GM21737 (cell line): ENCODE data around the gene RIC8A.
"Not testable (repeated sequence)": the region's sequence is repeated elsewhere in the genome, so short reads cannot be mapped to it uniquely, and the experiment has no call there.

Experiments
- ATAC-seq: cut with Tn5 transposase; IDR thresholded peaks from one replicate; pipeline ENCODE4 v1.9.1; 2021; ENCODE audit warnings: mild to moderate bottlenecking, moderate library complexity; ENCODE audit not compliant: unreplicated experiment

Gene RIC8A

DNA sequence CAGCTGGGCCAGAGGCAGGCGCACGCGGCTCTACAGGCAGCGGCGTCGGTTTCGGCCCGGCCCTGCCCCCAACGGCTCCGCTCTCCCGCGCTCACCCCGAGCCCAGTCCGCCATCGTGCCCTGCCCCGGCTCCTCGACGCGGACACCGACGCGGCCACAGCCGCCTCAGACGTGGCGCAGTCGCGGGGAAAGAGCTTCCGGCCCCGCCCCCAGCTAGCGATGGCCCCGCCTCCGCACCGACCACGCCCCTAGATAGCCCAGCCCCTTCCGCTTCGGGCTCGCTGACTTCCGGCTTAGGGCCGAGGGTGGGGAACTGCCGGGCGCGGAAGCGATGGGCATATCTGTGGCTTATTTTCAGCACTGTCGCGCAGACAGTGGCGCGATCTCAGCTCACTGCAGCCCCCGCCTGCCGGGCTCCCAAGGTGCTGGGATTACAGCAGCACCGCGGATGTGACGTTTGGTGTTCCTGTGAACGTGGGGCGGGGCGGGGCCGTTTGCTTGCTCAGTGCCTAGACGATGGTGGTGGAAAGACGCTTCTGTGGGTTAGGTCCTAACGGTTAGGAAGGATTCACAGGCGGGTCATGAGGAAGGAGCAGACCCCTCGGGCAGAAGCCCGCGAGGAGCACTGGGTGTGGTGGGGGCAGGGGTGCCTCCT is at the start of gene RIC8A, which contains the start of gene BET1L:
RIC8A (plus strand) TSS at position 501 of the 655 bp plus-strand sequence. CDS start 1,147 bp downstream, outside the sequence.
BET1L (minus strand) TSS at position 192 of the 655 bp plus-strand sequence; CDS start at position 114, 78 bp downstream.
- ATAC-seq: peak; percentile 76

DNA sequence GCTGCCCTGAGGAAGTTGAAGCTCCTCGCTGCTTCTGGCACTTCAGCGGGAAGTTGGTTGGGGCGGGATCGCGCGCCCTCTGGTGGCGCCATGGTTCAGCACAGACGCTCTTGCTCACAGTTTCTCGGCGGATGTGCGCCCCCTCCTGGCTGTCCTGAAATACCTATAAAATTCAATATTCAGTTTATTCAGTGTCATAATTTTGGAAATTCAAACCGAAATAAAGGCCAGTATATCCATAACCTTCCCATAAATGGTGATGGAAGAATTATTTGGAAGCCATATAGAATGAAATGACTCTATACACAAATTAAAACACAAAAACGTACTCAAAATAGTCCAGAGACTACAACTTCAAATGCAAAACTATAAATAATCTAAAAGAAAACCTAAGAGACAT is 27.3 kb upstream of the RIC8A start:
- not testable (repeated sequence) for ATAC-seq

DNA sequence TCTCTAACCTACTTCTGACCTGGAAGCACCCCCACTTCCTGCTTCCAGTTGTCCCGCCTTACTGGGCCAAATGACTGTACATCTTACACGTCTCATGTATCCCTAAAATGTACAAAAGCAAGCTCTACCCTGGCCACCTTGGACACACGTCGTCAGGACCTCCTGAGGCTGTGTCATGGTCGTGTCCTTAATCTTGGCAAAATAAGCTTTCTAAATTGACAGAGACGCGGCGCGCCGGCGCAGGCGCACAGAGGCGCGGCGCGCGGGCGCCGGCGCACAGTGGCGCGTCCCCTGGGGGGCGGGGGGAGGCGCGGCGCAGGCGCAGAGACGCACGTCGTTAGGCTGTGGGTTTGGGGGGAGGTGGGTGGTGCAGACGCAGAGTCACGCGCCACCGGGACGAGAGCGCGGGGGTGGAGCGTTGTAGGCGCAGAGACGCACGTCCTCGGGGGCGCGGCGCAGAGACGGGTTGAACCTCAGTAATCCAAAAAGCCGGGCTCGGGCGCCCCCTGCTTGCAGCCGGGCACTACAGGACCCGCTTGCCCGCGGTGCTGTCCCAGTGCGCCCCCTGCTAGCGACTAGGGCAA is 18.2 kb upstream of the RIC8A start:
- ATAC-seq: peak; percentile 7

- ATAC-seq: peak; percentile 79
These were observed 17.6 kb upstream of the RIC8A start for GRCh38 chr11:189843-190311.

- not testable (repeated sequence) for ATAC-seq
These were observed 17.0 kb upstream of the RIC8A start for GRCh38 chr11:190546-190945.

- not testable (repeated sequence) for ATAC-seq
These were observed 15.7 kb upstream of the RIC8A start for GRCh38 chr11:191490-192478.

DNA sequence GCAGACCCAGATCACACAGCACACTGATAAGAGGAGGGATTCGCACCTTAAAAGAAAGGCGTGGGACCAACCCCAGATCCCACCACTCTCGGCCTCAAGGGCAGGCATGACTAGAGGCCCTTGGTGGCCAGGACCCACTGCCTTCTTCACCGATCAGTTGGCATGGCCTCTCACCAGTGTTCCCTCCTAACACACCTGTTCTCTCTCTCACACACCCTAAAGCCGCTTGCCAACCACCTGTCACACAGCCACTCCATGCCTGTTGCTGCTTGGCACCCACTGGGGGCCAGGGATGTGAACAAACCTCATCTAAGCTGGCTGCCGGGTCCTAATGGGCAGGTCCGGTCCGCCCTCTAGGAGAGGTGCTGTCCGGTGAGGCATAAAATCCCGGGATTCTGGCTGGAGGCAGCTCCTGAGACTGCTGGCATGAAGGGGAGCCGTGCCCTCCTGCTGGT is 14.8 kb upstream of the RIC8A start, which contains the start of gene SCGB1C1:
SCGB1C1 (plus strand) TSS at position 405 of the 455 bp plus-strand sequence; CDS start at position 427, 22 bp downstream.
- ATAC-seq: not testable (repeated sequence)

DNA sequence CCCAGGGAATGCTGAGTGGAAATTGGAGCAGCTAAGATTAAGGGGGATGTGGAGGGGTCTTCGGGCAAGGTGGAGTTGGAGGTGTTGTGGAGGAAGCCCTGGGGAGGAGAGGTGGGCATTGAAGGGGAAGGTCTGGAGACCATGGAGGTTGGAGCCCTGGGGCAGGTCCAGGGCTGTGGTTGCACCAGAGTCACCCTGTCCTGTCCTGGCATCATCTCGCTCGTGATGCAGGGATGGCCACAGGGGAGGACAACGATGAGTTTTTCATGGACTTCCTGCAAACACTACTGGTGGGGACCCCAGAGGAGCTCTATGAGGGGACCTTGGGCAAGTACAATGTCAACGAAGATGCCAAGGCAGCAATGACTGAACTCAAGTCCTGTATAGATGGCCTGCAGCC is 14.0 kb upstream of the RIC8A start:
- ATAC-seq: not testable (repeated sequence)

DNA sequence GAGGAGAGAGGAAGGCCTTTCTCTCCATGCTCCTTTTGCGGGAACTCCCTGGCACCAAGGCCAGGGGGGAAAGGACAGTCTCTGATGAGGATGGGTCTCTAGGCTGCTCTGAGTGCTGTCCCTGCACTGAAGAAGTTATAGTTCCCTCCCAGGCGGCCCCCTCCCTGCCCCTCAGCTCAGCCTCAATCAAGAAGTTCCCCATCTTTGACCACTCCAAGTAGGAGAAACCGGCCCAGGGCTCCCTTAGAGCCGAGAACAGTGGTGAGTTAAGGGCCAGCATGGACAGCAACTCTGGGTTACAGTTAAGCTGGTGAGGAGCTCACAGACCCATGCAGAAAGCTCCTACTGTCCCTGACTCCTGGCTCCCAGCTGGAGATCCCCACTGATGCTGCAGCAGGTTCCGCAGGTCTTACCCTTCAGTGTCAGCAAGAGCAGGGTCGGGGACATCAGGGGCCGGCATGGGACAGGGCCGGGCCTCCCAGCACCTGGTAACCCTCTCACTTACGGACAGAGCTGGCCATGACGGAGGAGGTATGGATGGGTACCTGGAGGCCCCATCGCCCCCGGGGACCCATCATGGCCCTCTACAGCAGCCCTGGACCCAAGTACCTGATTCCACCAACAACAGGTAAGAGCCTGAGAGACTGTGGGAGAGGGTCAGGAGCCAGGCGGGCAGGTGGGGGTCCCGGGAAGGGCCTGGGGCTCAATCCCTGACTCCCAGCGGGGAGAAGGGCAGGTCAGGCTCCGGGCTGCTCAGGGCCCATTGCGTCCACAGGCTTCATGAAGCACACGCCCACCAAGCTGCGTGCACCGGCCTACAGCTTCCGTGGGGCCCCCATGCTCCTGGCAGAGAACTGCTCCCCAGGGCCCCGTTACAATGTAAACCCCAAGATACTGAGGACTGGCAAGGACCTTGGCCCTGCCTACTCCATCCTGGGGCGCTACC is 10.4 kb upstream of the RIC8A start:
- no peak for ATAC-seq

DNA sequence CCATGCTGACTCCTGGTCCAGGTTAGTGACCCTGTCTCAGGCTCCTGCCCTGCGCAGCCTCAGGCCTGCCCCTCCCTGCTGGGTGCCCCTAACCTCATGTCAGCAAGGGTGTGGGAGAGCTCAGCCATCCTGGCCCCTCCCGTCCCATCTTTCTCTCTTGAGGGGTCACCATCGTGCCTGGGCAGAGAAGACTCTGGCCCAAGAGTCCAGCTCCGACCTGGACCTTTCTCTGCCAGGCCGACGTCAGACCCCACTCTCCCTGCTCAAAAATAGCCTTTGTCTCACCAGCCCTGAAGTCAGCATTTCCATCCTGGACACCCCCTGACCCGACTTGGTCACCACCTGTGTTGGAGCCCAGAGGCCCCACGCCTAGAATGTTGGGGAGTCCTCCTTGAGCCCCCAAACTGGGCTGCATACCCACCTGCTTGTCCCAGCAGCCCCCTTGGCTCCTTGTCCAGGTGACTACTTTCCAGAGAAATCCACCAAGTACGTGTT is 9.7 kb upstream of the RIC8A start:
- ATAC-seq: no peak

DNA sequence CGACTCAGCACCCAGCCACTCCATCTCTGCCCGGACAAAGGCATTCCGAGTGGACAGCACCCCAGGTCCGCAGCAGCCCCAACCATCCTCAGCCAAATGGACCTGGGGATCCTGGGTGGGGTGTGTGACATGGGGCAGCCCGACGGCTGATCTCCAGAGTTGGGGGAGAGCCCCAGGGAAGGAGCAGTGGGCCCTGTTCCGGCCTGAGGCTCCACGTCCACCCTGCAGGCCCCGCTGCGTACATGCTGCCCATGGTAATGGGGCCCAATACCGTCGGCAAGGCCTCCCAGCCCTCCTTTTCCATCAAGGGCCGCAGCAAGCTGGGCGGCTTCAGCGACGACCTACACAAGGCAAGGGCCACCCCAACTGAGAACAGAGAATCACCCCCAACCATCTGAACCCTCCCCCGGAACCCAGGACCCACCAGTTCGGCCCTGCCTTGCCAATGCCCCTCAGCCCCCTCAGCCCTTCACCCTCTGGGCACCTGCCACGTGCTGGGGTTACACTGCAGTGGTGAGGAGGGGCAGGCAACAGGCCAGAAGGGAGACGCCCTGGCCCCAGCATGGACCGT is 9.2 kb upstream of the RIC8A start:
- ATAC-seq: no peak

GRCh38 chr11:199004-199581 is 8.4 kb upstream of the RIC8A start:
- no peak for ATAC-seq

GRCh38 chr11:199782-200181 is 7.7 kb upstream of the RIC8A start:
- no peak for ATAC-seq

DNA sequence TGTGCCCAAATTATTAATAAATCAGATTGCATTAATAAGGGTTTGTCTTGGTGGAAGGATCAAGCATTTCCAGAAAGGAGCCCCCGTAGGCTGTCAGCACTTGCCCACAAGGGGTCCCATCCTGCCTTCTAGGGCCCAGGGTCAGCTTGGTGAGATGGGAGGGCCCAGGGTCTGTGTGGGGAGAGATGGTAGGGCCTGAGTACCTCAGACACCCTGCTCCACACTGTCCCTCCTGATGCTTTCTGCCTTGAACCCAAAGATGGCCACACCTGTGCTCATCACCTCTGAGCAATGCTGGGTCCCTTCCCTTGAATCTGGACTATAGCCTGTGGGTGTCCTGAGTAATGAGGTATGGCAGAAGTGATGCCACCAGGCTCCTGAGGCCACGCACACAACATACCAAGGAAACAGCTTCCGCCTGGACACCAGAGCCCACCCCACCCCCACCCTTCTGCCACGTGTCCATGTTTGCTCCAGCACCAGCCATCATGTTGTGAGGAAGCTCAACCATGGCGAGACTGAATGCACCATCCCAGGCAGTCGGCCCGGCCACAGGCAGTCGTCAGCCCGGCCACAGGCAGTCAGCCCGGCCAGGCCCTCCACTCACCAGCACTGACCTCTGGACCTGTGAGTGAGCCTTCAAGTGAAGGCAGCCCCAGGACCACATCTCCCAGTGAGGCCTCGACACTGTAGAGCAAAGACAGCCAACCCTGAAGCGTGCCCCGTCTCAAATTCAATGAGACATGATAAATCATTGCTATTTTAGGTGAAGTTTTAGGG is 7.1 kb upstream of the RIC8A start:
- no peak for ATAC-seq

GRCh38 chr11:201966-202365 is 5.5 kb upstream of the RIC8A start:
- ATAC-seq: no peak

- ATAC-seq: no peak
These were observed 5.0 kb upstream of the RIC8A start for GRCh38 chr11:202490-202889.

DNA sequence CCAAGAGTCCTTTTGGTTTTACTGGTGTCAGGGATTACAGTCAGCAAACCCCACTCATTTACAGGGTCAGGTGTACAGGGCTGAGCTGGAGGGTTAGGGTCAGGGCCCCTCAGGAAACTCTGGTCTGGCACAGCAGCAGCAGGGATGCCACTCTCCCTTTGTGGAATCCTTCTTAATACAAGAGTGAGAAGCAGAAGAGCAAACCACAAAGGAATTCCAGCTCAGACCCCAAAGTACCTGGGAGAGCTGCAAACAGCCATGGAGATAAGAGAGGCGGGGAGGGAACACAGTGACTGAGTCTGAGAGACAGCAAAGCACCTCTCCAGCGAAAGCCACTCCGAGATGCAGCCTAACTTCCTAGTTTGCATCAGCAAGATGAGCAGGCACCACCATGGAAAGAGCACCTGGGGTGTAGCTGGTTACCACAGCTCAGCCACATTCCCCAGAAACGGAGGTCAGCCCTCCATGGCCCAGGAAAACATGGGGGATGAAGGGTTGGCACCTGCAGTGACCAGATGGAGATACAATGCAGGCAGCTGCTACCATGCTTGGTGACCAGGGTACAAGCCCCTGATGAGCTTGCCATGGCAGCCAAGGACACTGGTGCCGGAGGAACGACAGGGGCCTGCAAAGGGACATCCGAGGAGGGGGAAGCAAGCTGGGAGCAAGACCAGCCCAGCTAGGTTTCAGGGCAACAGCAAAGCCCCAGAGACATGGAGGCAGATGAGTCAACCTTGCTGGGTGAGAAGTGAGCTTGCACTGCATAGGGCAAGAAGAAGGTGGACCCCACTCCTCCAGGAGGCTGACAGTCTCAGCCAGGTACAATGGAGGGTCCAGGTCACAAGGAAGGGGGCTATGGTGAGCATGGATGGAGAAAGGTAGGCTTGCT is 4.2 kb upstream of the RIC8A start:
- no peak for ATAC-seq
